Activated naive CD8-positive, alpha-beta T cell treated with anti-CD3 and anti-CD28 coated beads for 36 hours (primary cell): ENCODE measurements around the gene MFAP4. TPM values are rescaled to one million over a fixed set of nuclear protein-coding genes. Genes with fewer than 3 reads are reported as not detected.

Source experiments
- DNase-seq: peaks from one replicate; pipeline ENCODE4 v3.0.0; 2021
- H3K27ac Mint-ChIP-seq: one replicate; pipeline ENCODE4 v1.8.0; 2022; ENCODE audit warnings: mild to moderate bottlenecking, moderate library complexity, mixed read lengths
- H3K27me3 Mint-ChIP-seq: one replicate; pipeline ENCODE4 v1.8.0; 2022; ENCODE audit warnings: mild to moderate bottlenecking, mixed read lengths
- H3K36me3 Mint-ChIP-seq: one replicate; pipeline ENCODE4 v1.8.0; 2021; ENCODE audit warnings: mild to moderate bottlenecking, mixed read lengths
- H3K4me1 Mint-ChIP-seq: one replicate; pipeline ENCODE4 v1.8.0; 2021; ENCODE audit warnings: mixed read lengths
- H3K4me3 Mint-ChIP-seq: one replicate; pipeline ENCODE4 v1.8.0; 2022; ENCODE audit warnings: mild to moderate bottlenecking, moderate library complexity, mixed read lengths
- H3K9me3 Mint-ChIP-seq: one replicate; pipeline ENCODE4 v1.8.0; 2022; ENCODE audit warnings: mixed read lengths
- total RNA-seq, 2 experiments: library from RNA; stranded (reverse); gene quantifications; one replicate each; pipeline ENCODE4 v1.2.3, GENCODE V29; 2021

Gene MFAP4
- total RNA-seq, 2 experiments from 2014 or later, result 0.14 to 0.41 TPM

GRCh38 chr17:19344311-19345066, 42.5 kb downstream of the MFAP4 start:
- no peak overlapping the region for H3K27ac Mint-ChIP-seq
- no peaks in the 10 kb centered on the region for H3K9me3 Mint-ChIP-seq
- no peaks in the 10 kb centered on the region for H3K4me1 Mint-ChIP-seq
- H3K36me3 Mint-ChIP-seq, result no peaks in the 10 kb centered on the region
- no peak for DNase-seq
- H3K4me3 Mint-ChIP-seq, result no peak overlapping the region
- peaks cover 19% of the 10 kb centered on the region for H3K27me3 Mint-ChIP-seq

GRCh38 chr17:19343671-19344151, 43.3 kb downstream of the MFAP4 start:
- Mint-ChIP-seq H3K27me3 (peaks cover 22% of the 10 kb centered on the region), H3K4me3 (no peak overlapping the region), H3K4me1 (no peaks in the 10 kb centered on the region), H3K9me3 (no peaks in the 10 kb centered on the region), H3K36me3 (no peaks in the 10 kb centered on the region), H3K27ac (no peak overlapping the region)
- no peak for DNase-seq

- peaks cover 22% of the 10 kb centered on the region for H3K27me3 Mint-ChIP-seq
- H3K4me3 Mint-ChIP-seq, result no peak overlapping the region
Observed at GRCh38 chr17:19343256-19343630, 43.7 kb downstream of the MFAP4 start.

GRCh38 chr17:19342611-19343255, 44.3 kb downstream of the MFAP4 start:
- Mint-ChIP-seq H3K4me1 (no peaks in the 10 kb centered on the region), H3K36me3 (no peaks in the 10 kb centered on the region), H3K27ac (no peak overlapping the region), H3K9me3 (no peaks in the 10 kb centered on the region), H3K4me3 (no peak overlapping the region), H3K27me3 (peaks cover 22% of the 10 kb centered on the region)
- no peak for DNase-seq

More at GRCh38 chr17:19343256-19343630, 43.7 kb downstream of the MFAP4 start:
- Mint-ChIP-seq H3K9me3 (no peaks in the 10 kb centered on the region), H3K27ac (no peak overlapping the region), H3K4me1 (no peaks in the 10 kb centered on the region), H3K36me3 (no peaks in the 10 kb centered on the region)
- no peak for DNase-seq

- Mint-ChIP-seq H3K9me3 (no peaks in the 10 kb centered on the region), H3K4me3 (no peak overlapping the region), H3K27me3 (peaks cover 29% of the 10 kb centered on the region), H3K36me3 (no peaks in the 10 kb centered on the region), H3K27ac (no peak overlapping the region), H3K4me1 (no peaks in the 10 kb centered on the region)
- DNase-seq, result no peak
Observed at GRCh38 chr17:19341641-19342610, 45.1 kb downstream of the MFAP4 start.

- no peak overlapping the region for H3K27ac Mint-ChIP-seq
- no peaks in the 10 kb centered on the region for H3K4me1 Mint-ChIP-seq
- H3K4me3 Mint-ChIP-seq, result no peak overlapping the region
- H3K9me3 Mint-ChIP-seq, result no peaks in the 10 kb centered on the region
- peaks cover 30% of the 10 kb centered on the region for H3K27me3 Mint-ChIP-seq
- no peaks in the 10 kb centered on the region for H3K36me3 Mint-ChIP-seq
- DNase-seq, result no peak
Observed at GRCh38 chr17:19341211-19341631, 45.8 kb downstream of the MFAP4 start.

- no peak for DNase-seq
- Mint-ChIP-seq H3K27me3 (peaks cover 35% of the 10 kb centered on the region), H3K36me3 (no peaks in the 10 kb centered on the region), H3K27ac (no peak overlapping the region), H3K9me3 (no peaks in the 10 kb centered on the region), H3K4me3 (no peak overlapping the region), H3K4me1 (no peaks in the 10 kb centered on the region)
Observed at GRCh38 chr17:19339341-19339815, 47.6 kb downstream of the MFAP4 start.

GRCh38 chr17:19338031-19338990, 48.7 kb downstream of the MFAP4 start:
- Mint-ChIP-seq H3K36me3 (no peaks in the 10 kb centered on the region), H3K4me3 (no peak overlapping the region), H3K4me1 (no peaks in the 10 kb centered on the region), H3K27me3 (peaks cover 35% of the 10 kb centered on the region), H3K9me3 (no peaks in the 10 kb centered on the region), H3K27ac (no peak overlapping the region)
- peak; percentile 63 for DNase-seq

- H3K9me3 Mint-ChIP-seq, result no peaks in the 10 kb centered on the region
- no peaks in the 10 kb centered on the region for H3K36me3 Mint-ChIP-seq
- DNase-seq, result no peak
- H3K4me3 Mint-ChIP-seq, result no peak overlapping the region
- H3K4me1 Mint-ChIP-seq, result peaks cover 2% of the 10 kb centered on the region
- H3K27me3 Mint-ChIP-seq, result peaks cover 35% of the 10 kb centered on the region
- H3K27ac Mint-ChIP-seq, result no peak overlapping the region
Observed at GRCh38 chr17:19337712-19338023, 49.3 kb downstream of the MFAP4 start.

- Mint-ChIP-seq H3K27me3 (peaks cover 33% of the 10 kb centered on the region), H3K27ac (no peak overlapping the region), H3K9me3 (no peaks in the 10 kb centered on the region), H3K36me3 (no peaks in the 10 kb centered on the region), H3K4me1 (peaks cover 4% of the 10 kb centered on the region), H3K4me3 (no peak overlapping the region)
- DNase-seq, result no peak
Observed at GRCh38 chr17:19336938-19337711, 49.9 kb downstream of the MFAP4 start.

GRCh38 chr17:19335951-19336631, 50.9 kb downstream of the MFAP4 start:
- DNase-seq, result no peak
- Mint-ChIP-seq H3K4me1 (peaks cover 4% of the 10 kb centered on the region), H3K27me3 (peaks cover 22% of the 10 kb centered on the region), H3K9me3 (no peaks in the 10 kb centered on the region), H3K4me3 (no peak overlapping the region), H3K27ac (no peak overlapping the region), H3K36me3 (no peaks in the 10 kb centered on the region)

GRCh38 chr17:19334331-19334730, 52.7 kb downstream of the MFAP4 start:
- Mint-ChIP-seq H3K4me1 (peaks cover 4% of the 10 kb centered on the region), H3K9me3 (no peaks in the 10 kb centered on the region), H3K27ac (no peak overlapping the region)

GRCh38 chr17:19333736-19334290, 53.2 kb downstream of the MFAP4 start:
- Mint-ChIP-seq H3K36me3 (no peaks in the 10 kb centered on the region), H3K4me3 (no peak overlapping the region), H3K27ac (no peak overlapping the region), H3K9me3 (no peaks in the 10 kb centered on the region), H3K4me1 (peaks cover 4% of the 10 kb centered on the region), H3K27me3 (peaks cover 17% of the 10 kb centered on the region)
- DNase-seq, result no peak

More at GRCh38 chr17:19334331-19334730, 52.7 kb downstream of the MFAP4 start:
- no peak for DNase-seq
- Mint-ChIP-seq H3K36me3 (no peaks in the 10 kb centered on the region), H3K4me3 (no peak overlapping the region), H3K27me3 (peaks cover 19% of the 10 kb centered on the region)
